SK-N-SH treated with all-trans-retinoic acid at 6 μM for 48 hours (cell line): ENCODE data around the gene MYLK.

Source experiments
- ATAC-seq: fragments of 200-7000 bp; cut with Tn5 transposase; 3 replicates; pipeline ENCODE4 v1.9.1; 2020; ENCODE audit warnings: mild to moderate bottlenecking, moderate library complexity
- ARNTL ChIP-seq: fragments of 450-650 bp; formaldehyde crosslinking; IDR thresholded peaks from 2 replicates; pipeline ENCODE4 v1.5.0; 2020; ENCODE audit warnings: low read depth, mild to moderate bottlenecking, moderate library complexity, borderline replicate concordance
- CSDC2 ChIP-seq: fragments of 250-450 bp; sonication (Bioruptor Pico); IDR thresholded peaks from 2 replicates; pipeline ENCODE4 v1.5.0; 2020; ENCODE audit warnings: mild to moderate bottlenecking, moderate library complexity
- ESRRG ChIP-seq: fragments of 250-450 bp; sonication (Bioruptor Pico); IDR thresholded peaks from 2 replicates; pipeline ENCODE4 v1.6.1; 2021; ENCODE audit warnings: mild to moderate bottlenecking
- GLIS3 ChIP-seq: fragments of 250-450 bp; sonication (Bioruptor Pico); IDR thresholded peaks from 2 replicates; pipeline ENCODE4 v1.5.0; 2020; ENCODE audit warnings: mild to moderate bottlenecking, moderate library complexity
- ISL1 ChIP-seq: fragments of 250-450 bp; sonication (Bioruptor Pico); IDR thresholded peaks from 2 replicates; pipeline ENCODE4 v2.1.2; 2022; ENCODE audit warnings: mild to moderate bottlenecking, moderate library complexity
- OSR1 ChIP-seq: fragments of 250-450 bp; sonication (Bioruptor Pico); IDR thresholded peaks from 2 replicates; pipeline ENCODE4 v1.8.0; 2022; ENCODE audit warnings: moderate library complexity, mild to moderate bottlenecking, inconsistent platforms
- PPARA ChIP-seq: fragments of 250-450 bp; sonication (Bioruptor Pico); IDR thresholded peaks from 2 replicates; pipeline ENCODE4 v1.5.0; 2020; ENCODE audit warnings: mild to moderate bottlenecking, borderline replicate concordance
- SNAI2 ChIP-seq: fragments of 250-450 bp; sonication (Bioruptor Pico); IDR thresholded peaks from 2 replicates; pipeline ENCODE4 v1.5.0; 2020; ENCODE audit warnings: mild to moderate bottlenecking, moderate library complexity
- TOX ChIP-seq: fragments of 250-450 bp; sonication (Bioruptor Pico); IDR thresholded peaks from 2 replicates; pipeline ENCODE4 v1.8.0; 2021; ENCODE audit warnings: mild to moderate bottlenecking, moderate library complexity, borderline replicate concordance
- TSHZ2 ChIP-seq: fragments of 250-450 bp; sonication (Bioruptor Pico); IDR thresholded peaks from 2 replicates; pipeline ENCODE4 v1.5.0; 2020; ENCODE audit warnings: mild to moderate bottlenecking, moderate library complexity
- ZC3H10 ChIP-seq: fragments of 250-450 bp; sonication (Bioruptor Pico); IDR thresholded peaks from 2 replicates; pipeline ENCODE4 v1.5.1; 2021; ENCODE audit warnings: mild to moderate bottlenecking, moderate library complexity
- ZFP3 ChIP-seq: fragments of 250-450 bp; sonication (Bioruptor Pico); IDR thresholded peaks from 2 replicates; pipeline ENCODE4 v1.5.0; 2020; ENCODE audit warnings: mild to moderate bottlenecking, moderate library complexity
- ZFP30 ChIP-seq: fragments of 450-650 bp; formaldehyde crosslinking; IDR thresholded peaks from 2 replicates; pipeline ENCODE4 v1.5.0; 2022; ENCODE audit warnings: mild to moderate bottlenecking, moderate library complexity
- ZNF565 ChIP-seq: fragments of 450-650 bp; formaldehyde crosslinking; conservative IDR thresholded peaks from 2 replicates; pipeline ENCODE4 v1.5.0; 2020; ENCODE audit warnings: low read depth, mild to moderate bottlenecking, moderate library complexity
- ZNF70 ChIP-seq: fragments of 450-650 bp; formaldehyde crosslinking; IDR thresholded peaks from 2 replicates; pipeline ENCODE4 v1.5.0; 2020; ENCODE audit warnings: mild to moderate bottlenecking, moderate library complexity
- ZNF8 ChIP-seq: fragments of 450-650 bp; formaldehyde crosslinking; IDR thresholded peaks from 2 replicates; pipeline ENCODE4 v1.5.0; 2020; ENCODE audit warnings: mild to moderate bottlenecking, moderate library complexity
- TF ChIP-seq, protein P1 (sequence below): fragments of 250-450 bp; sonication (Bioruptor Pico); IDR thresholded peaks from 2 replicates; pipeline ENCODE4 v1.5.1; 2021; ENCODE audit warnings: mild to moderate bottlenecking, moderate library complexity
- TF ChIP-seq, protein P2 (sequence below): fragments of 250-450 bp; sonication (Bioruptor Pico); IDR thresholded peaks from 2 replicates; pipeline ENCODE4 v1.5.1; 2020; ENCODE audit warnings: low read depth, mild to moderate bottlenecking, moderate library complexity

MYLK gene

DNA sequence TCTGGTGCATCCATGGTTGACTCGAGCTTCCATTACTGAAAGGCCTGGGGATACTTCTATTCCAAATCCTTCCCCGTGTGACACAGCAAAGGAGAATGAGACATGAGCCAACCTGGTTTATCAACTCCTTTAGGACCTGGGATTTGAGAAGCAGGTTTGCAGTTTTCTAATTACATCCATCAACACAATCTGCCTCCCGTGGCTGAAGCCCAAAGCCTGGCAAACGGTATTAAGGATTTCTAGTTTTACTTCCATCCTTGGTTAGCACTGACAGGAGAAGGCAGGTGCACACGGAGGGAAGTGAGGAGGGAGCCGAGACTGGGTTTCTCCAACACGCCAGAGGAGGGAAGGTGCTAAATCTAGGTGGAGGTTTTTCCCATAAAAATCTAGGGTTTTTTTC lies 79.0 kb downstream of the MYLK start:
- TF ChIP-seq ZFP30 (CRISPR knock-in tag) (no peak), ZNF8 (CRISPR knock-in tag) (no peak), TOX (CRISPR knock-in tag) (no peak)
- TF ChIP-seq, protein P1, sequence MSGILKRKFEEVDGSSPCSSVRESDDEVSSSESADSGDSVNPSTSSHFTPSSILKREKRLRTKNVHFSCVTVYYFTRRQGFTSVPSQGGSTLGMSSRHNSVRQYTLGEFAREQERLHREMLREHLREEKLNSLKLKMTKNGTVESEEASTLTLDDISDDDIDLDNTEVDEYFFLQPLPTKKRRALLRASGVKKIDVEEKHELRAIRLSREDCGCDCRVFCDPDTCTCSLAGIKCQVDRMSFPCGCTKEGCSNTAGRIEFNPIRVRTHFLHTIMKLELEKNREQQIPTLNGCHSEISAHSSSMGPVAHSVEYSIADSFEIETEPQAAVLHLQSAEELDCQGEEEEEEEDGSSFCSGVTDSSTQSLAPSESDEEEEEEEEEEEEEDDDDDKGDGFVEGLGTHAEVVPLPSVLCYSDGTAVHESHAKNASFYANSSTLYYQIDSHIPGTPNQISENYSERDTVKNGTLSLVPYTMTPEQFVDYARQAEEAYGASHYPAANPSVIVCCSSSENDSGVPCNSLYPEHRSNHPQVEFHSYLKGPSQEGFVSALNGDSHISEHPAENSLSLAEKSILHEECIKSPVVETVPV (CRISPR knock-in tag), result no peak
- no peak for ATAC-seq

- no peak for ATAC-seq
- TF ChIP-seq ZFP3 (CRISPR knock-in tag) (no peak), SNAI2 (CRISPR knock-in tag) (no peak)
These were observed 79.5 kb downstream of the MYLK start for GRCh38 chr3:123804676-123805075.

- ATAC-seq, result no peak
- no peak for TF ChIP-seq SNAI2 (CRISPR knock-in tag)
- no peak for TF ChIP-seq ZNF8 (CRISPR knock-in tag)
- TF ChIP-seq PPARA (CRISPR knock-in tag), result no peak
These were observed 80.6 kb downstream of the MYLK start for GRCh38 chr3:123803521-123803920.

GRCh38 chr3:123802007-123802625 lies 82.0 kb downstream of the MYLK start:
- TF ChIP-seq OSR1 (CRISPR knock-in tag) (no peak), ZNF70 (CRISPR knock-in tag) (peak; percentile 34; the same call in 1 of the 2 replicates), ZFP30 (CRISPR knock-in tag) (no peak), ZNF565 (no peak), PPARA (CRISPR knock-in tag) (no peak), ISL1 (no peak)
- TF ChIP-seq, protein P1 (CRISPR knock-in tag), result no peak
- ATAC-seq, result no peak; the same call in 2 of the 3 replicates

DNA sequence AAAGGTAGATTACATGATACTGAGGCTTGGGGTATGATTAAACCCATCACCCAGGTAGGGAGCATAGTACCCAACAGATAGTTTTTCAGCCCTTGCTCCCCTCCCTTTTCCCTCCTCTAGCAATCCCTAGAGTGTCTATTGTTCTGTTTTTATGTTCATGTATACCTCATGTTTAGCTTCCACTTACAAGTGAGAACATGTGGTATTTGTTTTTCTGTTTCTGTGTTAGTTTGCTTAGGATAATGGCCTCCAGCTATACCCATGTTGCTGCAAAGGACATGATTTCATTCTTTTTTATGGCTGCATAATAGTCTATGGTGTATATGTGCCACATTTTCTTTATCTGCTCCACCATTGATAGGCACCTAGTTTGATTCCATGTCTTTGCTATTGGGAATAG lies 82.7 kb downstream of the MYLK start:
- TF ChIP-seq CSDC2 (CRISPR knock-in tag), result no peak
- TF ChIP-seq TSHZ2 (CRISPR knock-in tag), result no peak
- TF ChIP-seq GLIS3 (CRISPR knock-in tag), result no peak
- TF ChIP-seq, protein P2, sequence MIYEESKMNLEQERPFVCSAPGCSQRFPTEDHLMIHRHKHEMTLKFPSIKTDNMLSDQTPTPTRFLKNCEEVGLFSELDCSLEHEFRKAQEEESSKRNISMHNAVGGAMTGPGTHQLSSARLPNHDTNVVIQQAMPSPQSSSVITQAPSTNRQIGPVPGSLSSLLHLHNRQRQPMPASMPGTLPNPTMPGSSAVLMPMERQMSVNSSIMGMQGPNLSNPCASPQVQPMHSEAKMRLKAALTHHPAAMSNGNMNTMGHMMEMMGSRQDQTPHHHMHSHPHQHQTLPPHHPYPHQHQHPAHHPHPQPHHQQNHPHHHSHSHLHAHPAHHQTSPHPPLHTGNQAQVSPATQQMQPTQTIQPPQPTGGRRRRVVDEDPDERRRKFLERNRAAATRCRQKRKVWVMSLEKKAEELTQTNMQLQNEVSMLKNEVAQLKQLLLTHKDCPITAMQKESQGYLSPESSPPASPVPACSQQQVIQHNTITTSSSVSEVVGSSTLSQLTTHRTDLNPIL (CRISPR knock-in tag), result no peak
- no peak for TF ChIP-seq ZC3H10 (CRISPR knock-in tag)
- no peak for TF ChIP-seq ZFP3 (CRISPR knock-in tag)
- no peak for TF ChIP-seq ESRRG (CRISPR knock-in tag)
- no peak for ATAC-seq

DNA sequence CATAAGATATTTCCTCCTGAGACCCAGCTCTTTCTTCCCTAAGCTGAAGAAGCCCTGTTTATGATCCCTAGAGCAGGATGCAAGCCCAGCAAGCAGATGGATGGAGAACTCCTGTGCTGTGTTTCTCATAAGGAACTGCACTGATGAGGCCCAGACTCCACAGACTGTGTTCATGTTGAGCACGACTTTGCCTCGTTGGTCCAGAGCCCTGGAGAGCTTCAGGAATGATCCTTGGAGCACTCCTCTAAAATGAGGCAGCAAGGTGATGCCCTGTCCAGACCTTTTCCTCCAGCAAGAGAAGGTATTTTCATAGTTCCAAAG lies 83.8 kb downstream of the MYLK start:
- TF ChIP-seq CSDC2 (CRISPR knock-in tag) (no peak), ARNTL (CRISPR knock-in tag) (no peak)
- no peak for ATAC-seq
